Testis (tissue), 3 donors: Measurements from ENCODE around the gene PIR. TPM values are rescaled to one million over a fixed set of nuclear protein-coding genes. Genes with fewer than 3 reads are reported as not detected.

Source experiments
- DNase-seq: peaks from one replicate; pipeline ENCODE4 v3.0.0-alpha.2; 2019
- H3K27ac ChIP-seq, 2 donors: fragments of 200-600 bp; sonication (generic); one replicate each; pipeline ENCODE4 v1.5.1; 2019
- H3K27me3 ChIP-seq: fragments of 200-600 bp; sonication (generic); one replicate; pipeline ENCODE4 v1.5.1; 2019
- H3K36me3 ChIP-seq: fragments of 200-600 bp; sonication (generic); one replicate; pipeline ENCODE4 v1.5.1; 2017; ENCODE audit warnings: low read depth; ENCODE audit errors: missing control alignments
- H3K4me1 ChIP-seq: fragments of 200-600 bp; sonication (generic); one replicate; pipeline ENCODE4 v1.5.1; 2019
- H3K4me3 ChIP-seq, 2 donors: fragments of 200-600 bp; sonication (generic); one replicate each; pipeline ENCODE4 v1.5.1; 2017 to 2019
- H3K9me3 ChIP-seq: fragments of 200-600 bp; sonication (generic); one replicate; pipeline ENCODE4 v1.5.1; 2017
- CTCF ChIP-seq, 3 experiments: fragments of 450-650 bp in 2 of 3; fragments of 200-600 bp in 1 of 3; sonication (generic) in 1 of 3; IDR thresholded peaks; one replicate each; pipeline ENCODE4 v1.5.1; 2016 to 2019; ENCODE audit warnings: antibody characterized with exemption in 3 of 3, mild to moderate bottlenecking in 2 of 3, moderate library complexity in 1 of 3
- POLR2A ChIP-seq: fragments of 450-650 bp; IDR thresholded peaks from one replicate; pipeline ENCODE4 v1.6.1; 2017; ENCODE audit warnings: antibody characterized with exemption, mild to moderate bottlenecking, moderate library complexity
- WGBS, 2 donors: methylation state at CpG; one replicate each; pipeline ENCODE4 v1.1.5; 2018; 5-methylcytosine and 5-hydroxymethylcytosine counted together
- intact Hi-C: fragments of 100-400 bp; cut with DNase I; formaldehyde crosslinking; loops from one replicate; pipeline ENCODE4 v1.15.1; 2023; ENCODE audit warnings: low total_unique reads
- polyA plus RNA-seq: library from polyadenylated mRNA; stranded (reverse); fragments of 350-450 nt; fragmentation: Illumina TruSeq; extraction: RNeasy Lipid Tissue Mini Kit (QIAGEN cat#74804); gene quantifications from one replicate; pipeline ENCODE4 v1.2.3, GENCODE V29; 2014; ENCODE audit warnings: low read depth, low replicate concordance; ENCODE audit not compliant: insufficient read depth
- total RNA-seq, 2 donors: library from RNA; depleted of rRNA; stranded (reverse); fragments of >200 nt; gene quantifications; one replicate each; pipeline ENCODE4 v1.2.3, GENCODE V29; 2016

The PIR gene
- total and polyA plus RNA-seq, 3 donors from 2014 or later, result 9.7 to 11.0 (median 10.3) TPM

- Histone ChIP-seq H3K27ac (peak overlapping the region in 1 of 2 donors; percentile 45), H3K27me3 (no peaks in the 10 kb centered on the region), H3K4me1 (no peaks in the 10 kb centered on the region), H3K4me3 (peak overlapping the region; percentile 39 to 80), H3K9me3 (no peaks in the 10 kb centered on the region), H3K36me3 (no peaks in the 10 kb centered on the region)
- peak; percentile 28 for DNase-seq
- intact Hi-C loops, result no loop called here
- 0 to 2% methylated on average over 10 of the region's 10 CpGs for WGBS, 2 donors
- TF ChIP-seq CTCF (IDR thresholded peaks at IDR 0.05) (no peak), POLR2A (no peak)
Measured at GRCh38 chrX:15336023-15336413, 157.1 kb downstream of the PIR start.

GRCh38 chrX:15335135-15336022, 157.8 kb downstream of the PIR start, which contains the start of gene PIGA:
Gene PIGA (minus strand): TSS chrX:15335523. CDS start chrX:15331930, 3,593 bp downstream.
- Histone ChIP-seq H3K4me1 (no peaks in the 10 kb centered on the region), H3K9me3 (no peaks in the 10 kb centered on the region), H3K4me3 (peak within 1 kb of the TSS; percentile 72 to 80), H3K27me3 (no peaks in the 10 kb centered on the region), H3K36me3 (no peaks in the 10 kb centered on the region), H3K27ac (peak within 1 kb of the TSS; percentile 86 to 87)
- TF ChIP-seq CTCF (IDR thresholded peaks at IDR 0.05), result no peak
- no peak for TF ChIP-seq POLR2A
- intact Hi-C loops, result no loop called here
- 0% methylated on average over 6 to 59 of the region's 72 CpGs for WGBS, 2 donors
- peak; percentile 96 for DNase-seq

Other genes with a start within 250 kb of the PIR start
- gene ASB9, start 223.2 kb downstream of the PIR start, total RNA-seq, result 10 to 100 TPM; 83.0 to 88.8 TPM
- gene ASB9, start 223.2 kb downstream of the PIR start, polyA plus RNA-seq, result 63.9 TPM
- not detected for gene ASB11, start 177.7 kb downstream of the PIR start, total RNA-seq
- not detected for gene ASB11, start 177.7 kb downstream of the PIR start, polyA plus RNA-seq
- gene PIGA, start 157.8 kb downstream of the PIR start, total RNA-seq, result 10 to 100 TPM; 13.0 to 17.0 TPM
- 8.1 TPM for gene PIGA, start 157.8 kb downstream of the PIR start, polyA plus RNA-seq
- gene VEGFD, start 108.9 kb downstream of the PIR start, total RNA-seq, result 1 to 10 TPM in 1 of 2 donors, under 1 TPM in 1; 0.74 to 1.5 TPM
- gene VEGFD, start 108.9 kb downstream of the PIR start, polyA plus RNA-seq, result 1.3 TPM
- gene BMX, start 7.5 kb upstream of the PIR start, total RNA-seq, result under 1 TPM; 0.12 to 0.55 TPM
- 1.2 TPM for gene BMX, start 7.5 kb upstream of the PIR start, polyA plus RNA-seq
- 100 to 1,000 TPM; 116 to 119 TPM for gene ACE2, start 107.6 kb upstream of the PIR start, total RNA-seq
- gene ACE2, start 107.6 kb upstream of the PIR start, polyA plus RNA-seq, result 78.9 TPM
- gene CLTRN, start 171.5 kb upstream of the PIR start, total RNA-seq, result 1 to 10 TPM; 1.6 to 1.9 TPM
- 2.3 TPM for gene CLTRN, start 171.5 kb upstream of the PIR start, polyA plus RNA-seq
- gene CA5B, start 244.9 kb upstream of the PIR start, total RNA-seq, result 10 to 100 TPM; 45.5 to 53.1 TPM
- 25.1 TPM for gene CA5B, start 244.9 kb upstream of the PIR start, polyA plus RNA-seq